Hypothalamus (tissue), 51 donors: ENCODE results near the gene NUB1.

Source experiments
- DNase-seq, 51 donors: peaks; one replicate each; lab custom pipeline; 2025; lab: John Stamatoyannopoulos, UW

The NUB1 gene

GRCh38 chr7:151342102-151342646, 562 bp downstream of the NUB1 start:
- no peak for DNase-seq

GRCh38 chr7:151342811-151343210, 1.2 kb downstream of the NUB1 start:
- no peak for DNase-seq

- DNase-seq: no peak
These were observed 1.9 kb downstream of the NUB1 start for GRCh38 chr7:151343516-151343915.

- DNase-seq: no peak
These were observed 4.2 kb downstream of the NUB1 start for GRCh38 chr7:151345576-151346469.

- no peak for DNase-seq
These were observed 4.8 kb downstream of the NUB1 start for GRCh38 chr7:151346470-151346769.

- DNase-seq: no peak
These were observed 5.6 kb downstream of the NUB1 start for GRCh38 chr7:151347200-151347599.

GRCh38 chr7:151348970-151349369, 7.4 kb downstream of the NUB1 start:
- DNase-seq: no peak

GRCh38 chr7:151349507-151349853, 7.9 kb downstream of the NUB1 start:
- DNase-seq: no peak

GRCh38 chr7:151351027-151351426, 9.4 kb downstream of the NUB1 start:
- DNase-seq: no peak

GRCh38 chr7:151351967-151352366, 10.4 kb downstream of the NUB1 start:
- DNase-seq: peak in 2 of 51 donors; percentile 2 to 11

GRCh38 chr7:151352512-151352911, 10.9 kb downstream of the NUB1 start:
- DNase-seq: no peak

- no peak for DNase-seq
These were observed 19.8 kb downstream of the NUB1 start for GRCh38 chr7:151361193-151361959.

GRCh38 chr7:151363182-151363581, 21.6 kb downstream of the NUB1 start:
- DNase-seq: no peak

- DNase-seq: no peak
These were observed 24.7 kb downstream of the NUB1 start for GRCh38 chr7:151366166-151366879.

GRCh38 chr7:151366880-151367222, 25.2 kb downstream of the NUB1 start:
- no peak for DNase-seq

- no peak for DNase-seq
These were observed 25.7 kb downstream of the NUB1 start for GRCh38 chr7:151367284-151367683.

- DNase-seq: peak in 45 of 51 donors; percentile 12 to 79 (median 49)
These were observed 26.5 kb downstream of the NUB1 start for GRCh38 chr7:151368136-151368571.

GRCh38 chr7:151371266-151371665, 29.7 kb downstream of the NUB1 start:
- no peak for DNase-seq

GRCh38 chr7:151372612-151373265, 31.1 kb downstream of the NUB1 start:
- DNase-seq: no peak

- DNase-seq: no peak
These were observed 32.0 kb downstream of the NUB1 start for GRCh38 chr7:151373599-151373998.

- no peak for DNase-seq
These were observed 32.5 kb downstream of the NUB1 start for GRCh38 chr7:151374139-151374538.
